ENCODE data around the gene FUCA1.
"Not testable (repeated sequence)": the region's sequence is repeated elsewhere in the genome, so short reads cannot be mapped to it uniquely, and the experiment has no call there.

Gene FUCA1

GRCh38 chr1:23867895-23868556 lies at the start of gene FUCA1:
TSS of gene FUCA1 (minus strand) at chr1:23868290. CDS start at chr1:23868286, 4 bp downstream.
- peak; percentile 91 for DNase-seq

GRCh38 chr1:23916209-23917131 lies 48.4 kb upstream of the FUCA1 start:
- no peak for DNase-seq

- DNase-seq: no peak
Observed at GRCh38 chr1:23915466-23915865, 47.4 kb upstream of the FUCA1 start.

GRCh38 chr1:23914921-23915320 lies 46.8 kb upstream of the FUCA1 start:
- no peak for DNase-seq

GRCh38 chr1:23913212-23913880 lies 45.3 kb upstream of the FUCA1 start, which contains the start of gene CNR2:
TSS of gene CNR2 (minus strand) at chr1:23913362. CDS start at chr1:23875617, 37,745 bp downstream.
- no peak for DNase-seq

- DNase-seq: no peak
Observed at GRCh38 chr1:23911921-23912320, 43.8 kb upstream of the FUCA1 start.

- no peak for DNase-seq
Observed at GRCh38 chr1:23910553-23911246, 42.6 kb upstream of the FUCA1 start.

- DNase-seq: no peak
Observed at GRCh38 chr1:23910144-23910543, 42.1 kb upstream of the FUCA1 start.

GRCh38 chr1:23909412-23909811 lies 41.3 kb upstream of the FUCA1 start:
- DNase-seq: no peak

- no peak for DNase-seq
Observed at GRCh38 chr1:23908453-23909341, 40.6 kb upstream of the FUCA1 start.

- DNase-seq: no peak
Observed at GRCh38 chr1:23906731-23907130, 38.6 kb upstream of the FUCA1 start.

GRCh38 chr1:23905461-23906025 lies 37.5 kb upstream of the FUCA1 start:
- no peak for DNase-seq

- no peak for DNase-seq
Observed at GRCh38 chr1:23904748-23905357, 36.8 kb upstream of the FUCA1 start.

GRCh38 chr1:23903754-23904153 lies 35.7 kb upstream of the FUCA1 start:
- no peak for DNase-seq

GRCh38 chr1:23902321-23903278 lies 34.5 kb upstream of the FUCA1 start:
- DNase-seq: no peak

GRCh38 chr1:23900017-23900416 lies 31.9 kb upstream of the FUCA1 start:
- not testable (repeated sequence) for DNase-seq

GRCh38 chr1:23899070-23899469 lies 31.0 kb upstream of the FUCA1 start:
- no peak for DNase-seq

GRCh38 chr1:23897083-23897482 lies 29.0 kb upstream of the FUCA1 start:
- no peak for DNase-seq

- DNase-seq: no peak
Observed at GRCh38 chr1:23896491-23896890, 28.4 kb upstream of the FUCA1 start.

GRCh38 chr1:23895993-23896392 lies 27.9 kb upstream of the FUCA1 start:
- no peak for DNase-seq
